Measurements from ENCODE around the gene MYL5.

The MYL5 gene

GRCh38 chr4:646460-646859 lies 27.9 kb upstream of the MYL5 start:
- H3K9ac ChIP-seq (ENCODE audit: low read depth, low read length), result no peak overlapping the region
- H3K79me2 ChIP-seq (ENCODE audit: insufficient read depth, low read length), result no peaks in the 10 kb centered on the region
- H3K9me3 ChIP-seq (ENCODE audit: insufficient read depth, low read length, severe bottlenecking), result no peaks in the 10 kb centered on the region
- H3K27me3 ChIP-seq (ENCODE audit: insufficient read depth, low read length, poor library complexity), result no peaks in the 10 kb centered on the region
- H3K4me1 ChIP-seq (ENCODE audit: insufficient read depth, low read length), result no peaks in the 10 kb centered on the region
- no peaks in the 10 kb centered on the region for H4K20me1 ChIP-seq (ENCODE audit: insufficient read depth, low read length)
- TF ChIP-seq EZH2 (IDR thresholded peaks at IDR 0.05; ENCODE audit: borderline replicate concordance, low read depth, low read length, severe bottlenecking), result no peak
- TF ChIP-seq, protein P1, sequence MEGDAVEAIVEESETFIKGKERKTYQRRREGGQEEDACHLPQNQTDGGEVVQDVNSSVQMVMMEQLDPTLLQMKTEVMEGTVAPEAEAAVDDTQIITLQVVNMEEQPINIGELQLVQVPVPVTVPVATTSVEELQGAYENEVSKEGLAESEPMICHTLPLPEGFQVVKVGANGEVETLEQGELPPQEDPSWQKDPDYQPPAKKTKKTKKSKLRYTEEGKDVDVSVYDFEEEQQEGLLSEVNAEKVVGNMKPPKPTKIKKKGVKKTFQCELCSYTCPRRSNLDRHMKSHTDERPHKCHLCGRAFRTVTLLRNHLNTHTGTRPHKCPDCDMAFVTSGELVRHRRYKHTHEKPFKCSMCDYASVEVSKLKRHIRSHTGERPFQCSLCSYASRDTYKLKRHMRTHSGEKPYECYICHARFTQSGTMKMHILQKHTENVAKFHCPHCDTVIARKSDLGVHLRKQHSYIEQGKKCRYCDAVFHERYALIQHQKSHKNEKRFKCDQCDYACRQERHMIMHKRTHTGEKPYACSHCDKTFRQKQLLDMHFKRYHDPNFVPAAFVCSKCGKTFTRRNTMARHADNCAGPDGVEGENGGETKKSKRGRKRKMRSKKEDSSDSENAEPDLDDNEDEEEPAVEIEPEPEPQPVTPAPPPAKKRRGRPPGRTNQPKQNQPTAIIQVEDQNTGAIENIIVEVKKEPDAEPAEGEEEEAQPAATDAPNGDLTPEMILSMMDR (IDR thresholded peaks at IDR 0.05; ENCODE audit: borderline replicate concordance, extremely low read depth, low read length, poor library complexity, severe bottlenecking), result no peak
- H2AFZ ChIP-seq (ENCODE audit: low read depth, low read length), result no peak overlapping the region
- H3K4me2 ChIP-seq (ENCODE audit: insufficient read depth, low read length), result no peak overlapping the region
- no peak overlapping the region for H3K27ac ChIP-seq (ENCODE audit: low read length)
- H3K36me3 ChIP-seq (ENCODE audit: insufficient read depth, low read length), result no peaks in the 10 kb centered on the region
- ATAC-seq (ENCODE audit: insufficient read depth, low read depth) (no peak), DNase-seq (no peak)
- no peak overlapping the region for H3K4me3 ChIP-seq (ENCODE audit: low read depth in 1 of 2, low read length in 2 of 2)

DNA sequence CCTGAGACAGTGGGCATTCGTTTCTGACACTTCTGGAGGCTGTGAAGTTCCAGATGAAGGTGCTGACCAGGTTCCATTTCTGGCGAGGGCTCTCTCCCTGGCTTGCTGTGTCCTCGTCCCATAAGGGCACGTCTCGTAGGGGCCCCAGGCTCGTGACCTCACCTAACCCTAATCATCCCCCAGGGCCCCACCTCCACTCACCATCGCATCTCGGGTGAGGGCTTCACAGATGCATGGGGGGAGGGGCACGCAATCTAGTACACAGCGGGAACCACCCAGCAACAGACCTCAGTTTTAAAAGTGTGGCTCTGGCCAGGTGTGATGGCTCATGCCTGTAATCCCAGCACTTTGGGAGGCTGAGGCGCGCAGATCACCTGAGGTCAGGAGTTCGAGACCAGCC lies 26.9 kb upstream of the MYL5 start:
- H3K27ac ChIP-seq (ENCODE audit: low read length), result no peak overlapping the region
- H3K9ac ChIP-seq (ENCODE audit: low read depth, low read length), result no peak overlapping the region
- H3K4me2 ChIP-seq (ENCODE audit: insufficient read depth, low read length), result no peak overlapping the region
- no peak overlapping the region for H2AFZ ChIP-seq (ENCODE audit: low read depth, low read length)
- no peaks in the 10 kb centered on the region for H3K27me3 ChIP-seq (ENCODE audit: insufficient read depth, low read length, poor library complexity)
- H4K20me1 ChIP-seq (ENCODE audit: insufficient read depth, low read length), result no peaks in the 10 kb centered on the region
- no peaks in the 10 kb centered on the region for H3K9me3 ChIP-seq (ENCODE audit: insufficient read depth, low read length, severe bottlenecking)
- TF ChIP-seq, protein P1 (IDR thresholded peaks at IDR 0.05; ENCODE audit: borderline replicate concordance, extremely low read depth, low read length, poor library complexity, severe bottlenecking), result no peak
- TF ChIP-seq EZH2 (IDR thresholded peaks at IDR 0.05; ENCODE audit: borderline replicate concordance, low read depth, low read length, severe bottlenecking), result no peak
- ATAC-seq (ENCODE audit: insufficient read depth, low read depth) (no peak), DNase-seq (no peak)
- H3K79me2 ChIP-seq (ENCODE audit: insufficient read depth, low read length), result no peaks in the 10 kb centered on the region
- H3K36me3 ChIP-seq (ENCODE audit: insufficient read depth, low read length), result no peaks in the 10 kb centered on the region
- no peaks in the 10 kb centered on the region for H3K4me1 ChIP-seq (ENCODE audit: insufficient read depth, low read length)
- no peak overlapping the region for H3K4me3 ChIP-seq (ENCODE audit: low read depth in 1 of 2, low read length in 2 of 2)

- H3K36me3 ChIP-seq (ENCODE audit: insufficient read depth, low read length), result no peaks in the 10 kb centered on the region
- H3K4me1 ChIP-seq (ENCODE audit: insufficient read depth, low read length), result no peaks in the 10 kb centered on the region
- no peak overlapping the region for H3K4me2 ChIP-seq (ENCODE audit: insufficient read depth, low read length)
- H4K20me1 ChIP-seq (ENCODE audit: insufficient read depth, low read length), result no peaks in the 10 kb centered on the region
- H3K4me3 ChIP-seq (ENCODE audit: low read depth in 1 of 2, low read length in 2 of 2), result no peak overlapping the region
- H3K9me3 ChIP-seq (ENCODE audit: insufficient read depth, low read length, severe bottlenecking), result no peaks in the 10 kb centered on the region
- no peak for ATAC-seq (ENCODE audit: insufficient read depth, low read depth)
- no peak overlapping the region for H2AFZ ChIP-seq (ENCODE audit: low read depth, low read length)
- TF ChIP-seq, protein P1 (IDR thresholded peaks at IDR 0.05; ENCODE audit: borderline replicate concordance, extremely low read depth, low read length, poor library complexity, severe bottlenecking), result no peak
- TF ChIP-seq EZH2 (IDR thresholded peaks at IDR 0.05; ENCODE audit: borderline replicate concordance, low read depth, low read length, severe bottlenecking), result no peak
- H3K9ac ChIP-seq (ENCODE audit: low read depth, low read length), result no peak overlapping the region
- no peaks in the 10 kb centered on the region for H3K27me3 ChIP-seq (ENCODE audit: insufficient read depth, low read length, poor library complexity)
- H3K27ac ChIP-seq (ENCODE audit: low read length), result no peak overlapping the region
- DNase-seq, result no peak
- no peaks in the 10 kb centered on the region for H3K79me2 ChIP-seq (ENCODE audit: insufficient read depth, low read length)
These were observed 25.6 kb upstream of the MYL5 start for GRCh38 chr4:648579-649292.
